GM21447 (cell line): Measurements from ENCODE around the gene NT5E.

ENCODE experiments used
- ATAC-seq: cut with Tn5 transposase; IDR thresholded peaks from one replicate; pipeline ENCODE4 v1.9.1; 2021; ENCODE audit not compliant: unreplicated experiment

Gene NT5E

GRCh38 chr6:85459224-85459901 lies 9.5 kb downstream of the NT5E start:
- no peak for ATAC-seq

GRCh38 chr6:85460154-85460920 lies 10.5 kb downstream of the NT5E start:
- peak; percentile 30 for ATAC-seq

- peak; percentile 87 for ATAC-seq
These were observed 11.3 kb downstream of the NT5E start for GRCh38 chr6:85460921-85461797.

- ATAC-seq, result peak; percentile 7
These were observed 11.9 kb downstream of the NT5E start for GRCh38 chr6:85461798-85462170.

GRCh38 chr6:85462673-85463072 lies 12.8 kb downstream of the NT5E start:
- ATAC-seq, result no peak

- ATAC-seq, result no peak
These were observed 13.9 kb downstream of the NT5E start for GRCh38 chr6:85463621-85464259.

GRCh38 chr6:85464260-85464644 lies 14.4 kb downstream of the NT5E start:
- no peak for ATAC-seq

- no peak for ATAC-seq
These were observed 14.9 kb downstream of the NT5E start for GRCh38 chr6:85464722-85465150.

GRCh38 chr6:85465762-85466161 lies 15.9 kb downstream of the NT5E start:
- peak; percentile 28 for ATAC-seq

GRCh38 chr6:85468326-85468725 lies 18.4 kb downstream of the NT5E start:
- ATAC-seq, result no peak

GRCh38 chr6:85469276-85470022 lies 19.6 kb downstream of the NT5E start:
- ATAC-seq, result no peak

GRCh38 chr6:85470023-85470410 lies 20.1 kb downstream of the NT5E start:
- no peak for ATAC-seq

- no peak for ATAC-seq
These were observed 22.9 kb downstream of the NT5E start for GRCh38 chr6:85472744-85473143.

- no peak for ATAC-seq
These were observed 23.9 kb downstream of the NT5E start for GRCh38 chr6:85473748-85474147.

- ATAC-seq, result no peak
These were observed 26.6 kb downstream of the NT5E start for GRCh38 chr6:85476532-85476931.

- ATAC-seq, result no peak
These were observed 29.3 kb downstream of the NT5E start for GRCh38 chr6:85479208-85479607.

GRCh38 chr6:85482206-85482904 lies 32.5 kb downstream of the NT5E start:
- no peak for ATAC-seq

GRCh38 chr6:85482905-85483700 lies 33.2 kb downstream of the NT5E start:
- ATAC-seq, result peak; percentile 94

- ATAC-seq, result no peak
These were observed 34.0 kb downstream of the NT5E start for GRCh38 chr6:85483846-85484245.
